Endodermal cell (in vitro differentiated cells): ENCODE measurements around the gene OR4D6. TPM values are rescaled to one million over a fixed set of nuclear protein-coding genes. Genes with fewer than 3 reads are reported as not detected.

ENCODE experiments used
- DNase-seq: peaks from one replicate; pipeline ENCODE4 v3.0.0-alpha.2; 2017
- H3K27ac ChIP-seq: 2 replicates; pipeline ENCODE4 v1.5.1; 2013; ENCODE audit warnings: mild to moderate bottlenecking, low read depth, low read length, moderate library complexity
- H3K27me3 ChIP-seq: 2 replicates; pipeline ENCODE4 v1.6.1; 2013; ENCODE audit warnings: mild to moderate bottlenecking, low read length, moderate library complexity; ENCODE audit not compliant: insufficient read depth, control insufficient read depth, poor library complexity, severe bottlenecking
- H3K36me3 ChIP-seq: 2 replicates; pipeline ENCODE4 v1.7.0; 2013; ENCODE audit warnings: mild to moderate bottlenecking, low read length, moderate library complexity; ENCODE audit not compliant: control insufficient read depth, insufficient read depth
- H3K4me1 ChIP-seq: one replicate; pipeline ENCODE4 v1.7.0; 2013; ENCODE audit warnings: low read length; ENCODE audit not compliant: control insufficient read depth, insufficient read depth
- H3K4me3 ChIP-seq: 2 replicates; pipeline ENCODE4 v1.5.1; 2013; ENCODE audit warnings: mild to moderate bottlenecking, low read length, moderate library complexity
- H3K9ac ChIP-seq: 2 replicates; pipeline ENCODE4 v1.6.1; 2013; ENCODE audit warnings: mild to moderate bottlenecking, low read length, moderate library complexity; ENCODE audit not compliant: poor library complexity, severe bottlenecking; ENCODE audit errors: extremely low read depth
- H3K9me3 ChIP-seq: 2 replicates; pipeline ENCODE4 v1.6.1; 2013; ENCODE audit warnings: mild to moderate bottlenecking, low read length, moderate library complexity; ENCODE audit not compliant: control insufficient read depth
- H3K27ac Mint-ChIP-seq: 2 replicates; pipeline ENCODE4 v1.8.0; 2020; ENCODE audit warnings: mixed read lengths
- H3K27me3 Mint-ChIP-seq: 2 replicates; pipeline ENCODE4 v1.8.0; 2021; ENCODE audit warnings: mild to moderate bottlenecking, mixed read lengths; ENCODE audit not compliant: insufficient read depth
- H3K36me3 Mint-ChIP-seq: 2 replicates; pipeline ENCODE4 v1.8.0; 2020; ENCODE audit warnings: low read depth, mixed read lengths
- H3K4me1 Mint-ChIP-seq: 2 replicates; pipeline ENCODE4 v1.8.0; 2020; ENCODE audit warnings: mixed read lengths
- H3K4me3 Mint-ChIP-seq: 2 replicates; pipeline ENCODE4 v1.8.0; 2020; ENCODE audit warnings: mild to moderate bottlenecking, moderate library complexity, mixed read lengths
- H3K9me3 Mint-ChIP-seq: 2 replicates; pipeline ENCODE4 v1.8.0; 2020; ENCODE audit warnings: mild to moderate bottlenecking, mixed read lengths
- CTCF ChIP-seq: fragments of 200-600 bp; sonication (generic); conservative IDR thresholded peaks from 2 replicates; pipeline ENCODE4 v1.5.0; 2021; ENCODE audit warnings: antibody characterized with exemption, mild to moderate bottlenecking
- WGBS, 2 experiments: methylation state at CpG; one replicate each; pipeline versions ENCODE4 v1.1.5 to v1.1.7; 2013; ENCODE audit warnings: missing lambda C conversion rate in 2 of 2, mixed read lengths in 1 of 2; ENCODE audit not compliant: insufficient coverage in 1 of 2, insufficient read length in 1 of 2; 5-methylcytosine and 5-hydroxymethylcytosine counted together
- total RNA-seq, 2 donors: library from RNA; stranded (reverse); fragmentation: NEBNext Ultra II Directional in 1 of 2; extraction: Animal tissue kit (Norgen Biotek cat#: 25700) in 1 of 2; gene quantifications; 2 replicates in 1 of 2; 3 replicates in 1 of 2; pipeline ENCODE4 v1.2.1, GENCODE V29; 2021

The OR4D6 gene
- total RNA-seq, 2 donors from 2014 or later, result not detected

DNA sequence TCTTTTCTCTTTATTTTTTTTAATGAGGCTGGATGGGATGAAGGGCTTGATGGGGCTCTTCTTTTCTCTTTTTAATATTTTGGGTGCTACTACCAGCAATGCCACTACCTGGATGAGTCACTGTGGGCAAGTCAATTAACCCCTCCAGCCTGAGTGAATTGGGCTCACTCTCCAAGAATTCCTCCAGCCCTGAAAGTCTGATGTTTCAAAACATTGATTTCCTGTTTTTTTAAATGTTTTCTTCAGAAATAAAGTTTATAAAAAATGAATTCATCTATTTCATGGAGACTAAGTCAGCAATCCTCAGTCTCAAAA lies 29.7 kb upstream of the OR4D6 start:
- H3K4me1 ChIP-seq, result peaks cover 8% of the 10 kb centered on the region
- H3K9me3 ChIP-seq, result no peaks in the 10 kb centered on the region
- no peak overlapping the region for H3K9ac ChIP-seq
- Mint-ChIP-seq H3K4me1 (peaks cover 39% of the 10 kb centered on the region), H3K27ac (peak overlapping the region; percentile 83), H3K27me3 (peaks cover 3% of the 10 kb centered on the region), H3K9me3 (no peaks in the 10 kb centered on the region), H3K4me3 (no peak overlapping the region), H3K36me3 (no peaks in the 10 kb centered on the region)
- no peak for TF ChIP-seq CTCF
- H3K27ac ChIP-seq, result no peak overlapping the region
- peak overlapping the region; percentile 13 for H3K4me3 ChIP-seq
- no peaks in the 10 kb centered on the region for H3K27me3 ChIP-seq
- H3K36me3 ChIP-seq, result no peaks in the 10 kb centered on the region
- no peak for DNase-seq

DNA sequence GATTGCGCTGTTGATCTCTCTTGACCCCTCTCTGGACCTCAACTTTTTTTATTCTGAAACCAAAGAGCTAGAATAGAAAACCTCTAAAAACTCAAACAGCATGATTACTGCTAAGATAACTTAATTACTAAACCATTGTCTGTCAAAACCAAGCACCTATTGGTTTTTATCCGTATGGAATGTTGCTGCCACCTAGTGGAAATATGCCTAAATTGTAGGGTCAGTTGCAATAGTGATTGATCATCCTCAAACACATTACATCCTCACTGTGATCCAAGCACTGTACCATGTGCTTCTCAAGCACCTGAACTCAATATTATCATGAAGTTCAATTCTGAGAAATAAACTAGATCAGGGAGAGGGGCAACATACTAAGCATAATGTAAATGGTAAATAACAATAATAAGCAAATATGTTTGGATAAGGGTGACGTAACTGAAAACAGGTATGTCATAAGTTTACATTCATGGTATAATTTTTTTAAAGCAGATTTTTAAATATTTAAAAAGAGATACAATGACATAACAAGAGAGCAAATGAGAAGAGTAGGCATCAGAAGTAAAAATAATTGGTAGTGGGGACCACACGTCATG lies 26.7 kb upstream of the OR4D6 start:
- H3K4me1 ChIP-seq, result peaks cover 8% of the 10 kb centered on the region
- no peaks in the 10 kb centered on the region for H3K36me3 ChIP-seq
- no peak overlapping the region for H3K27ac Mint-ChIP-seq
- H3K4me3 ChIP-seq, result no peak overlapping the region
- no peak overlapping the region for H3K9ac ChIP-seq
- peak; percentile 71 for DNase-seq
- H3K9me3 Mint-ChIP-seq, result no peaks in the 10 kb centered on the region
- peaks cover 34% of the 10 kb centered on the region for H3K4me1 Mint-ChIP-seq
- peaks cover 3% of the 10 kb centered on the region for H3K27me3 Mint-ChIP-seq
- H3K27me3 ChIP-seq, result no peaks in the 10 kb centered on the region
- TF ChIP-seq CTCF, result peak; percentile 89
- H3K4me3 Mint-ChIP-seq, result no peak overlapping the region
- 69 to 83% methylated on average over 1 to 4 of the region's 4 CpGs for WGBS, 2 experiments
- H3K36me3 Mint-ChIP-seq, result no peaks in the 10 kb centered on the region
- no peaks in the 10 kb centered on the region for H3K9me3 ChIP-seq
- no peak overlapping the region for H3K27ac ChIP-seq

GRCh38 chr11:59436169-59436568 lies 20.6 kb upstream of the OR4D6 start, which contains the start of gene OR5A1:
Gene OR5A1, plus strand, starts transcription at chr11:59436469. Its CDS starts 6,700 bp downstream, at chr11:59443169.
- TF ChIP-seq CTCF, result no peak
- no peaks in the 10 kb centered on the region for H3K36me3 ChIP-seq
- Mint-ChIP-seq H3K4me3 (no peak within 1 kb of the TSS), H3K36me3 (no peaks in the 10 kb centered on the region), H3K27me3 (peaks cover 3% of the 10 kb centered on the region), H3K9me3 (no peaks in the 10 kb centered on the region), H3K27ac (no peak within 1 kb of the TSS), H3K4me1 (peaks cover 5% of the 10 kb centered on the region)
- no peak for DNase-seq
- no peak within 1 kb of the TSS for H3K4me3 ChIP-seq
- 74 to 76% methylated on average over 2 to 3 of the region's 3 CpGs for WGBS, 2 experiments
- H3K27me3 ChIP-seq, result no peaks in the 10 kb centered on the region
- no peak within 1 kb of the TSS for H3K27ac ChIP-seq
- no peaks in the 10 kb centered on the region for H3K9me3 ChIP-seq
- H3K4me1 ChIP-seq, result no peaks in the 10 kb centered on the region
- H3K9ac ChIP-seq, result no peak within 1 kb of the TSS
